Stimulated activated CD8-positive, alpha-beta memory T cell treated with anti-CD3 and anti-CD28 coated beads, Interleukin-4, amount 100 ng/mL, for 1 hour (primary cell): ENCODE results near the gene ARMC12.

Source experiments
- DNase-seq, 2 donors: peaks; one replicate each; pipeline ENCODE4 v3.0.0-alpha.2; 2020; ENCODE audit warnings: low read depth in 2 of 2, low spot score in 1 of 2

Gene ARMC12

DNA sequence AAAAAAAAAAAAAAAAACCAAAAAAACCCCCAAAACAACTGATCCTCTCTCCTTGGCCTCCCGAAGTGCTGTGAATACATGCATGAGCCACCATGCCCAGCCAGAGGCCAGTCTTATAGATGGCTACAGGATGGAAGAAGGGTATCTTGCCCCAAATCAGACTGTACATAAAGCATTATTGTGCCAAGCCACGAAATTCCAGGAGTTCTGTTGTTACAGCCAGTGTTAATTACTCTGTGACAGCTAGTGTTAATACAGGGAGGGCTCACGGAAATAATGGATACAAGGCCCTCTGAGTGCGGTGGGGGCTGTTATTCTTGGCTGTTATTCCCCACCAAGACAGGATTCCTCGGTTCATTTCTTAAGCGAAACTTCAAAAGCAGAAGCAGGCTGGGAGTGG is 38.2 kb downstream of the ARMC12 start:
- no peak for DNase-seq

DNA sequence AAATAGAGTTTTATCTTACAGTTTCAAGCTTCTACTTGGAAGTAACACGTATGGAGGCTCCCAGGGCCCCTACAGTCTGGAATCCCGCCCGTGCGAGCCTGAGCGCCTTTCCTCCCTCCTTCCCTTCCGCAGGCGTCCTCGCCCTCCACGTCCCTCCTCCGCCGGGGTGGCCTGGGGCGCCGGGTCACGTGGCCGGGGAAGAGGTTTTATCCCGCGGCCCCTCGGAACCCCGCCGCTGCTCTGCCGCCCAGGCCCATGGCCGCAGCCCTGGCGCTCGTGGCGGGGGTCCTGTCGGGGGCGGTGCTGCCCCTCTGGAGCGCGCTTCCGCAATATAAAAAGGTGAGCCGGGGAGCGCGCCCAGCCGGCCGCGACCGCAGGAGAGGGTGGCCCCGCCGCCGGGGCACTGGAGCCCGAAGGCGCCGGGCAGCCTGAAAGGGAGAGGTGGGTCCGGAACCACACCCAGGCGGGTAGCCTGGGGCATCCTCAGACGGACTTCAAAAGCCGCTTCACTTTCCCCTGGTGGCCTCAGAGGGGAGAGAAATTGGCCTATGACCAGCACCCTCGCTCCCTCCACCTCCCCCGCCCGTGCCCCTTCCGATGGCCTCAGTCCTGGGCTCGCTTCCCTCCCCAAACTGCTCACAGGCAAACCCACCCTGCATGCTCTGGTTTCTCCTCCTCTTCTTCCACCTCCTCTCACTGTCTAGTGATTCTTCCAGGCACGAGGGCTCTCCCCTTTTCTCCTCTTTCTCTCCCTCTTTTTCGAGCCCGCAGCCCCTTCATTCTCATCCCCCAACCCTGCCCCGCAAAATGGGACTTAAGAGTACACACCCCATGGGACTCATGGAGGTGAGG is 39.8 kb downstream of the ARMC12 start, which contains the start of gene CLPSL2:
TSS of gene CLPSL2 (plus strand) at position 235 of the 852 bp plus-strand sequence. CDS start at position 256, 21 bp downstream.
- no peak for DNase-seq

DNA sequence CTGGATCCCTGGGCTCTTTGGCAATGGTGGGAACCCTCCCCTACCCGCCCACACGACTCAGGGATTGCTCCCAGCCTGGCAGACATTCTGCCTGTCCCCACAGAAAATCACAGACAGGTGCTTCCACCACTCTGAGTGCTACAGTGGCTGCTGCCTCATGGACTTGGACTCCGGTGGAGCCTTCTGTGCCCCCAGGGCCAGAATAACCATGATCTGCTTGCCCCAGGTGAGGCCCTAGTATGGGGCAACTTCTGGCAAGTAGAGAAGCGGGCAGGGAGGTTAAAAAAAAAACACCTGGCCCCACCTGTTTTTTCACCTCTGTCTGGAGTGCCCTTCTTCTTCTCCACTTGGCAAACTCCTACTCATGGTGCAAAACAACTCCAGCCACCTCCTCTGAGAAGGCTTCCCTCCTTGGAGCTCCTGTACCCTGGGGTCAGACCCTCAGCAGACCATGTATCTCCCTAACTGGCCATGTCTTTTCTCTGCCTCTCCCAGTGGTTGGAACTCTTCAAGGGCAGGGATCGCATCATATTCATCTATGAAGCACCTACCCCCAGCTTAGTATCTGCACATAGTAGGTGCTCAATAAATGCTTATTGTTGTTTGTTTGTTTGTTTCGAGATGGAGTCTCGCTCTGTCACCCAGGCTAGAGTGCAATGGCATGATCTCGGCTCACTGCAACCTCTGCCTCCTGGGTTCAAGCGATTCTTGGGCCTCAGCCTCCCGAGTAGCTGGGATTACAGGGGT is 40.7 kb downstream of the ARMC12 start:
- DNase-seq = no peak

DNA sequence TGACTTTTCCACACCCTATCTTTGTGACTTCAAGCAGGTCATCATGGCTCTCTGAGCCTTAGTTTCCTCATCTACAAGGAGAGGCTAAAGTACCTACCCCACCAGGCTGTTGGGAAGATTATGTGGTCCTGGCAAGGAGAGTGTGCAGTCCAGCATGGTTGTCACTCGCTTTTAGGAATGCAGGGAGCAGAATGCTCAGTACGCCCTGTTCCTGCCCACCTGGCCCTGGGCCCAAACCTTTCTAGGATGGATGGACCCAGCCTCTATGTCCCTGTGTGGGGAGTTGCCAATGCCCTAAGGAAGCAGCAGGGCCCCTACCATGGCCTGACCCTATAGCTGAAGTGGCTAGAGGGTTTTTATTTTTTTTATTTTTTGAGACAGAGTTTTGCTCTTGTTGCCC is 41.6 kb downstream of the ARMC12 start:
- DNase-seq = no peak

DNA sequence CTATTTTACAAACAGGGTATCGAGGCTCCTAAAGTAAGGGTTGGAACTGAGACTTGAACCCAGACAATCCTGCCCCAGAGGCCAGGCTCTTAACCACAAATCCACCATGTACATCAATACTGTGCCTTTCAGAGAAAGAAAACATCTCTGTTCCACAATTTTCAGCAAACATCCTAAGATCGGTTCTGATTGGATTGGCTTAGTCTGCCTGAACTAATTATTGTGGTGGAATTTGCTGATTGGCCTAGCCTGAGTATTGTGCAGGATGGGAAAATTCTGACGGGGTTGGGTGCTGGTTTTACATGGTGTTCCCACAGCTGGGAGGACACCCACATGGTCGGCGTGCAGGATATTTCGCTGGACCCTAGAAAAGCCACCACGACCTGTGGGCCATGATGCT is 43.9 kb downstream of the ARMC12 start, which contains the start of gene CLPSL1:
TSS of gene CLPSL1 (plus strand) at position 301 of the 400 bp plus-strand sequence. CDS start at position 393, 92 bp downstream.
- DNase-seq = no peak

DNA sequence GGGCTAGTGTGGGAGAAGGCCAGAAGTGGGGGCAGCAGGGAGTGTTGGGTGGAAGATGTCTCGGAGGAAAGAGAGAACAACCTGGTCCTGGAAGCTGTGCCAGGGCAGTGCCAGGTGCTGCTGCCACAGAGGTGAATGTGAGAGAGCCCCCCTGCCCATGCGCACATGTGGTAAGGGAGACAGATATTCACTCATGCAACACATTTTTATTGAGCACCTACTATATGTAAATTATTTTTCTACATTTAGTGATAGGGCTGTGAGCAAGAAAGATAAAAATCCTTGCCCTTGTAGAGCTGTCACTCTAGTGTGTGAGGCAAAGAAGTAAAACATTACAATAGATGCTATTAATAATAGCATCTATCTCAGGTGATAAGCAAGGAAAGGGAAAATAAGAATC is 44.5 kb downstream of the ARMC12 start:
- no peak for DNase-seq

DNA sequence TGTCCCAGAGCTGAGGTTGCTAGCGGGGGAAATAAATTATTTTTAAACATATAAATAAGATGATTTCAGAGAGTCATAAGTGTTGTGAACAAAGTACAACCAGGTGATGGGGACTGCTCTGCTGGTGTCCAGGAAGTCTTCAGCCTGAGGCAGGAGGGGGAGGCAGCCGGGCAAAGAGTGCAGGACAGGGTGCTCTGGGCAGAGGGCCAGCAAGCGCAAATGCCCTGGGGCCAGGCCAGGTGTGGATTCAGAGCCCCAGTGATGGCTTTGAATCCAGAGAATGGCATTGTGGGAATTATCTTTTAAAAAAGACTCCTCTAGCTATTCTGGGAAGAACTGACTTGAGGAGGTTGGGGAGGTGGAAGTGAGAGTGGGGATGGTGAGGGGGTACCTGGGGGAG is 45.6 kb downstream of the ARMC12 start:
- no peak for DNase-seq

DNA sequence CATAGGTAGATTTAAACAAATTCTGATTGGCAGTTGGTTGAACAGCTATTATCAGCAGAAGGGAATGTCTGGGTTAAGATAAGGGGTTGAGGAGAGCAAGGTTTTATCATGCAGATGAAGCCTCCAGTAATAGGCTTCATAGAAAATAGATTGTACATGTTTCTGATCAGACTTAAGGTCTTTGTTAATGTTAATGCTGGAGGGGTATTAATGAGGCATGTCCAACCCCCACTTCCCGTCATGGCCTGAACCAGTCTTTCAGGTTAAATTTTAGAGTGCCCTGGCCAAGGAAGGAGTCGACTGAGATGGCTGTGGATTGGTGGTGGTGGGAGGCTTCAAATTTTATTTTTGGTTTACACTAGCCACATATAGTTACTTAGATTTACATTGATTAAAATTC is 47.4 kb downstream of the ARMC12 start:
- no peak for DNase-seq

DNA sequence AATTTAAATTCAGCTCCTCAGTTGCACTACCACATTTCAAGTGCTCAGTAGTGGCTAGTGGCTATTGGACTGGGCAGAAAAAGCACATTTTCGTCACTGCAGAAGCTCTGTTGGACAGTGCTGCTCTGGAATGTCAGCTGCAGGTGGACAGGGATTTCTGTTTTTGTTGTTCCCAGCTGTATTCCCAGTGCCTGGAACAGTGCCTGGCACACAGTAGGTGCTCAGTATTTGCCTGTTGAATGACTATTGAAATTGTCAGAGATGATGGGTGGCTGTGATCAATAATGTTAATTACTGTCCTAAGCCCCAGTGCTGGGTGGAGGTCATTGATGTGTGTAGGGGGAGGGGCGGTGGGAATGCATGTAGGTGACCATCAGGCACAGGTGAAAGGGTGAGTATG is 49.4 kb downstream of the ARMC12 start:
- DNase-seq = no peak

DNA sequence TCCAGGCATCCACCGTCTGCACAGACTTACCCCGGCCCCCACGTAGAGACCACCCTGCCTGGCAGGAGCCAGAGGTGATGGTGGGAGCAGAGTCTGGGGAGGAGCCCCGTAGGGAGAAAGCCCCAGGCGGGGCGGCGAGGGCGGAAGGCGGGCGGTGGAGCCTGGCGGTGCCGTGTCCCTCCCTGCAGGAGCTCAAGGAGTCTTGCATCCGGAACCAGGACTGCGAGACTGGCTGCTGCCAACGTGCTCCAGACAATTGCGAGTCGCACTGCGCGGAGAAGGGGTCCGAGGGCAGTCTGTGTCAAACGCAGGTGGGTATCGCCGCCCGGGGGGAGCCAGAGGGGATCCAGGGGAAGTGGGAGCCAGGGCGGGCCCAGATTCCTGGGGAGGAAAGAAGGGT is 50.0 kb downstream of the ARMC12 start:
- no peak for DNase-seq

DNA sequence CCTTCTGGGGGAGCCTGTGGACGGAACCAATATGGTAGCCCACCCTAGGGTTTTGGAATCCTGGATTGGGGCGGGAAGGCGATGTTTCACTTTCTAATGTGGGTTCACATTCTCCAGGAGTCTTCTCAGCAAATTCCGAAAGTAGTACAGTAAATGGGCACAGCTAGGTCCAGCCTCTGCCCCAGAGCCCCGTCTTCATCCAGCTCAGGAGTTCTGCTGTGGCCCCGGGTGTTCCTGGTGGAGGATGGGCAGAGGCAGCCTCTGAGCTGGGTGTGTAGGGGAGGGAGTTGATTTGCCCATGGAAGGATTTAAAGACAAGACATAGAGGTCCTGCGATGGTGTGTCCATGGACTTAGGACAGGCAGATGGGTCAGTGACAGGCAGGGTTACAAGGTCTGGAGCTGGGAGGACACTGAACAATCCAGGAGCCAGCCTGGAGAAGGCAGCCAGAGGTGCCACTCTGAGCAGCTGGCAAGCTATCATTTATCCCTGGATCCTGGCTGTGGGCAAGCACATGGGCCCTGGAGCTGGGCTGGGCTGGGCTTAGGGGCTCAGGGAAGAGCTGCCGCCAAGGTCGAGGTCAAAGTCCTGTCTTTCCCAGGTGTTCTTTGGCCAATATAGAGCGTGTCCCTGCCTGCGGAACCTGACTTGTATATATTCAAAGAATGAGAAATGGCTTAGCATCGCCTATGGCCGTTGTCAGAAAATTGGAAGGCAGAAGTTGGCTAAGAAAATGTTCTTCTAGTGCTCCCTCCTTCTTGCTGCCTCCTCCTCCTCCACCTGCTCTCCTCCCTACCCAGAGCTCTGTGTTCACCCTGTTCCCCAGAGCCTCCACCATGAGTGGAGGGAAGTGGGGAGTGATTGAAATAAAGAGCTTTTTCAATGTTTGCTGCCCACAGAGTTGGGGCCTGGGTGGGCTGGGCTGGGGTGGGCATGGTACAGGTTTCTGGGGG is 50.7 kb downstream of the ARMC12 start:
- DNase-seq = no peak

DNA sequence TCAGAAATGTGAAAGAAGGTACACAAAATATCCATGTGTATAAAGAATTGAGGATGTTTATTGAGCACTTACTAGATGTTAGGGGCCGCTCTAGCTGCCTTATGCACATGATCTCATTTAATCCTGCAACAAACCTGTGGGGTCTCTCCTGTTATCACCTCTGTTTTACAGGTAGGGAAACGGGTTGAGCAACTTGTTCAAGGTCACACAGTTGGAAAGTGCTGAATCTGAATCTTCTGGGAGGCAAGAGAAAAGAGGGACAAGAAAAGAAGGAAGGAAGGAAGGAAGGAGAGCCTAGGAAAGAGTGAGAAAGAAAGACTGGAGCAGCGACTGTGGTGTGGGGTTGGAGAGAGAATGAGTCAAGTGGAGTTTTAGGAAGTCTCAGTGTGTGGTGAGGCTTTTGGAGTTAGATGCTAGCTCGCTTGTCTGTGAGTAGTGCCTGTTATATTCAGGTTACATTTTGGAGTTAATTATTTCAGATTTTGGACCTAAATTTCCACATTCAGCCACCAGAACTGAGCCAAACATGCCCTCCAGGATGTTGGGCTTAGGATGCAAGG is 51.7 kb downstream of the ARMC12 start:
- no peak for DNase-seq

DNA sequence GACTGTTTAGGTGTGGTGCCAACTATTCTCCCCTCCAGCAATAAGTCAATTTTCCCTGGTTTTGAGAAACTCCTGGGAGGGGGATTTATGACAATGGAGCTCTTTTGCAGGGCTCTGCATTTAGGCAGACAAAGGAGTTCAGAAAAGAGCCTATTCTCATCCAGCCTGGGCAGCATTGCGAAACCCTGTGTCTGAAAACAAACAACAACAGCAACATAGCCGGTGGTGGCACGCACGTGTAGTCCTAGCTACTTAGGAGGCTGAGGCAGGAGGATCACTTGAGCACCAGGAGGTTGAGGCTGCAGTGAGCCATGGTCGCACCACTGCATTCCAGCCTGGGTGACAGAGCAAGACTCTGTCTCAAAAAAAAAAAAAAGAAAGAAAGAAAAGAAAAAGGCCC is 53.9 kb downstream of the ARMC12 start:
- DNase-seq = no peak

DNA sequence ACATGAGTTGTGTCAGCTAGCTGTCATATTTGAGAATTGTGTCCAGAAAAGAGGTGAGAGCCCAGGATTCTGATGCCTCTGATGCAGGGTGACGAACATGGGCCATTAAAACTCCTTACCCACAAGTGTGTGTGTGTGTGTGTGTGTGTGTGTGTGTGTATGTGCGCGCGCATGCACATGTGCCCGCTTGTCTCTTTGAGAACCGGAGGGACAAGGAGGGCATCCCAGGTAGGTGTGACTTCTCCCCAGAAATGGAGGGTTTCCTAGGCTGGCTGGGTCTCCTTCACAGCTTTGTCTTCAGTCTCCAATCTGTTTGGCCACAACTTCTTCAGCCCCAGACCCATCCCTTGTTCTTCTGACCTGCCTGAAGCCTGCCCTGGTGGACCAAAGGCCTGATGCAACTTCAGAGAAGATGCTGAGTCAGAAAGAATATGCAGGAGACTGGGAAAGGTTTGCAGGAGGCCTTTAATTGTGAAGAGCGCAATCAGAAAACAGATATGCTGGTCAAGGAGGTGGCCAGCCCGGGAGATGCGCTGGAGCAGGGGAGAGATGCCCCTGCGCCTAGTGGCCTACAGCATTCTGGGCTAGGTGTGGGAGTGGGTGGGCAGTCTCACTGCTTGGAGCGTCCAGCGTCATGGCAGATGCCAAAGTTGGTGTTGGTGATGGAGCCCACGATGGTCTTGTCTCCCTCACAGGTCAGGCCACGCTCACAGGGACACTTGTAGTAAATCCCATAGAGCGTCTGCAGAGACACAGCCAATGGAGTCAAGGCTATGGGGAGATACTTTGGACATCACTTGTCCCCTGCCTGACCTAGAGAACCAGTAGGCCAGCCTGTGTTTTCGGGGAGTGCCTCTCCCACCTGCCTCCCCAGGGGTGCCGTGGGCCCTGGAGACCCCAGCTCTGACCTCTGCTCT is 58.0 kb downstream of the ARMC12 start:
- no peak for DNase-seq

DNA sequence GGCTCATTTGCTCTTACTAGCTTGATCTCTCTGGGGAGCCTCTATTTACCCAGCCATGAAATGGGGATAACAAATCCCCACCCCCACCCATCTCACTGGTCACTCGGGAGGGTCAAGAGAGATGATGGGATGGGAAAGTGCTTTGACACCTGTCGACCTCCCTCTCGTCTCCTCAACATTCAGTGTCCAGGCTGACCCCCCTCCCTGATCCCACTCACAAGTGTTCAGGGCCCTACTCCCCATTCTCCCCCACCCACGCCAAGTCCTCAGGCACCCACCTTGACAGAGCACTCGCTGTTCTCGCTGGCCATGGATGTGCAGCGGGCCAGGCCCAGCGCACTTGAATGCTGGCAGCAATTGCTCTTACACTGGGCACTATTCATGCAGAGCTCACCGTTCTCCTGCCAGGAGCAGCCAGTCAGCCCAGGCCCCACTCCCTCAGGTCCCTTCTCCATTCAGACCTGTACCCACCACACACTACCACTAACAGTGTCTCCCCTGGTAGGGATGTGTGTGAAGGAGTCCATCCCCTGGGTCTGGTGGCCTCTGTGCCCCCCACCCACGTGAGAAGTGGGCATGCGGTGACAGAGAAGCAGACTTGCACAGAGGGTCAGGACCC is 58.7 kb downstream of the ARMC12 start:
- DNase-seq = no peak

DNA sequence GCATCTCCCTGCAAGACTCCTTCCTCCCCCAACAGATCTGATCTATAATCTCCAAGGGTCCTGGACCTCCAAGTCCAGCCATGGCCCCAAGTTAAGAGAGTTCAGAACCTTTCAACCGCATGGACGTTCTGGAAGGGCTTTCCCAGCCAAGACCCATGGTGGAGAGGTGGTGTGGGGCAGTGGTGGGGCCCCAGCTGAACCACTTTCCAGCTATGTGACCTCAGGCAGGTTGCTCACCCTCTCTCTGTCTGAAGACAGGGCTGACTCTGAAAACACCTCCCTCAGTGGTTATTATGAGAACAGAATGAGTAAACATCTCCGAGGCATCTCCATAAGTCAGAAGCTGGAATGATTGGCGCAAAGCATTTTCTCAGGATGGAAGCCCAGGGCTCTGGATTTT is 59.4 kb downstream of the ARMC12 start:
- DNase-seq = no peak

DNA sequence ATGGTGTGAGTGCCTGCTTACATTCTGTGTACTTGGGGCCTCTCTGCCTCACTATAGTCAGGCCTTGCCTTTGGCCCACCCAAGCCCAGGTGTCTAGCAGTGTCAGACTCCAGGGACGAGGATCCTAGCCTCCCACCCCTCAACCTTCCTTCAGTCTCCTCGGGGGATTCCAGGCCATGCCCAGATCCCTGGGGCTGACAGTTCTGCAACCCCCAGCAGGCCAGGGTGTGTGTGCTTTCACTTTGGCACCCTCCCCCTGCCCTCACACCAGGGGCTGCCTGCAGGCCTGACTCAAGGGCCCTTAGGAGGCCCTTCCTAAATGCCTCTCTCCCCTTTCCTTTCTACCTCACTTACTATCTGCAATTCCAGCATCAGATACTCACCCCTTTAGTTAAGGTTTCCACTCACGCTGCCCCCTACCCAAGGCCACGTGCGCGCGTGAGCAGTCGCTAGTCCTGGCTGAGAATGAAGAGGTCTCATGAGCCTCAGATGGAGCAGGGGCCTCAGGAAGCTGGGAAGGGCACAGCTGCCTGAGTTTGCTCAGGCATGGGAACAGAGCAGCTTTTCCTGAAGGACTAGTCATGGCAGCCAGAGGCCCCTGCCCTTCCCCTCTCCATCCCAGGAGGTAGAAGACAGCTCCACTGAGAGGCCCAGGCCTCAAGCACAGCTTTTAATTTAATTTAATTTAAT is 61.1 kb downstream of the ARMC12 start:
- no peak for DNase-seq
